ENCODE results near the gene NMNAT2.

NMNAT2 gene

GRCh38 chr1:183285256-183285655, 132.9 kb downstream of the NMNAT2 start:
- H3F3A ChIP-seq (ENCODE audit: insufficient read depth, low read length) = no peaks in the 10 kb centered on the region

GRCh38 chr1:183284086-183284485, 134.1 kb downstream of the NMNAT2 start:
- Histone ChIP-seq H2AFZ (ENCODE audit: low read length) (no peak overlapping the region), H3K27me3 (ENCODE audit: insufficient read depth, low read length) (peaks cover 13% of the 10 kb centered on the region; the same call in 1 of the 2 replicates), H3K4me3 (ENCODE audit: low read depth, low read length, poor library complexity, severe bottlenecking) (no peak overlapping the region), H3F3A (ENCODE audit: insufficient read depth, low read length) (no peaks in the 10 kb centered on the region), H3K4me1 (ENCODE audit: insufficient read depth, low read length, severe bottlenecking) (no peaks in the 10 kb centered on the region), H3K9me2 (ENCODE audit: low read depth, low read length) (no peaks in the 10 kb centered on the region), H3K9me3 (ENCODE audit: low read length) (no peaks in the 10 kb centered on the region), H3K27ac (ENCODE audit: low read depth, low read length, poor library complexity, severe bottlenecking) (no peak overlapping the region), H3K4me2 (ENCODE audit: low read length) (no peak overlapping the region), H3K9ac (ENCODE audit: low read length) (no peak overlapping the region), H4K20me1 (ENCODE audit: insufficient read depth, low read length) (no peaks in the 10 kb centered on the region), H3K36me3 (ENCODE audit: insufficient read depth, low read length) (no peaks in the 10 kb centered on the region), H3K79me2 (ENCODE audit: insufficient read depth, low read length) (no peaks in the 10 kb centered on the region)
- TF ChIP-seq CTCF (IDR thresholded peaks at IDR 0.05; ENCODE audit: low read length) = no peak
- no peak for TF ChIP-seq EZH2 (IDR thresholded peaks at IDR 0.05; ENCODE audit: borderline replicate concordance, low read length)

More at GRCh38 chr1:183285256-183285655, 132.9 kb downstream of the NMNAT2 start:
- no peaks in the 10 kb centered on the region for H3K4me1 ChIP-seq (ENCODE audit: insufficient read depth, low read length, severe bottlenecking)
- no peaks in the 10 kb centered on the region for H3K9me3 ChIP-seq (ENCODE audit: low read length)
- no peak overlapping the region for H3K4me3 ChIP-seq (ENCODE audit: low read depth, low read length, poor library complexity, severe bottlenecking)
- H3K36me3 ChIP-seq (ENCODE audit: insufficient read depth, low read length) = no peaks in the 10 kb centered on the region
- H4K20me1 ChIP-seq (ENCODE audit: insufficient read depth, low read length) = no peaks in the 10 kb centered on the region
- TF ChIP-seq EZH2 (IDR thresholded peaks at IDR 0.05; ENCODE audit: borderline replicate concordance, low read length) = no peak
- TF ChIP-seq CTCF (IDR thresholded peaks at IDR 0.05; ENCODE audit: low read length) = no peak
- H3K4me2 ChIP-seq (ENCODE audit: low read length) = no peak overlapping the region
- H3K27me3 ChIP-seq (ENCODE audit: insufficient read depth, low read length) = peaks cover 13% of the 10 kb centered on the region; the same call in 1 of the 2 replicates
- H3K79me2 ChIP-seq (ENCODE audit: insufficient read depth, low read length) = no peaks in the 10 kb centered on the region
- H2AFZ ChIP-seq (ENCODE audit: low read length) = no peak overlapping the region
- H3K9me2 ChIP-seq (ENCODE audit: low read depth, low read length) = no peaks in the 10 kb centered on the region
- H3K9ac ChIP-seq (ENCODE audit: low read length) = no peak overlapping the region
- no peak overlapping the region for H3K27ac ChIP-seq (ENCODE audit: low read depth, low read length, poor library complexity, severe bottlenecking)

- H3K4me3 ChIP-seq (ENCODE audit: low read depth, low read length, poor library complexity, severe bottlenecking) = no peak overlapping the region
- H4K20me1 ChIP-seq (ENCODE audit: insufficient read depth, low read length) = no peaks in the 10 kb centered on the region
- no peak for TF ChIP-seq EZH2 (IDR thresholded peaks at IDR 0.05; ENCODE audit: borderline replicate concordance, low read length)
Measured at GRCh38 chr1:183283286-183283685, 134.9 kb downstream of the NMNAT2 start.

More at GRCh38 chr1:183283286-183283685, 134.9 kb downstream of the NMNAT2 start:
- Histone ChIP-seq H3K4me2 (ENCODE audit: low read length) (no peak overlapping the region), H3F3A (ENCODE audit: insufficient read depth, low read length) (no peaks in the 10 kb centered on the region), H3K4me1 (ENCODE audit: insufficient read depth, low read length, severe bottlenecking) (no peaks in the 10 kb centered on the region), H2AFZ (ENCODE audit: low read length) (no peak overlapping the region), H3K27me3 (ENCODE audit: insufficient read depth, low read length) (peaks cover 5% of the 10 kb centered on the region; the same call in 1 of the 2 replicates), H3K9me2 (ENCODE audit: low read depth, low read length) (no peaks in the 10 kb centered on the region), H3K79me2 (ENCODE audit: insufficient read depth, low read length) (no peaks in the 10 kb centered on the region), H3K9me3 (ENCODE audit: low read length) (no peaks in the 10 kb centered on the region), H3K36me3 (ENCODE audit: insufficient read depth, low read length) (no peaks in the 10 kb centered on the region), H3K9ac (ENCODE audit: low read length) (no peak overlapping the region), H3K27ac (ENCODE audit: low read depth, low read length, poor library complexity, severe bottlenecking) (no peak overlapping the region)

Measured in OCI-LY1 (cell line).